Left cardiac atrium (tissue), 4 donors: ENCODE measurements around the gene HSPA12A. TPM values are rescaled to one million over a fixed set of nuclear protein-coding genes. Genes with fewer than 3 reads are reported as not detected.
A peak's percentile ranks its signal among the peaks of the same experiment; 100 is the strongest.

ENCODE experiments used
- ATAC-seq, 2 donors: fragments of 200-7000 bp; cut with Tn5 transposase; one replicate each; pipeline ENCODE4 v1.9.1; 2020; ENCODE audit warnings: mild to moderate bottlenecking in 2 of 2, moderate library complexity in 2 of 2
- DNase-seq: peaks from one replicate; pipeline ENCODE4 v3.0.0-alpha.2; 2020
- intact Hi-C, 2 donors: fragments of 100-400 bp; cut with DNase I; formaldehyde crosslinking; loops; one replicate each; pipeline versions ENCODE4 v1.14.1 to v1.15.1; 2022 to 2023
- total RNA-seq, 2 donors: library from RNA; stranded (reverse); fragmentation: NEBNext Ultra II Directional; extraction: Animal tissue kit (Norgen Biotek cat#: 25700); gene quantifications; one replicate each; pipeline ENCODE4 v1.2.1, GENCODE V29; 2021
- donor health status: DM: no; HTN: yes; CAD: no.
- donor health status: DM: no; HTN: yes; CAD: no; lungs with severe emphysema.
- donor health status: DM: yes; HTN: yes; CAD: no.
- donor health status: Dilated cardiomyopathy.

The HSPA12A gene
- total RNA-seq, 2 donors from 2014 or later, result 16.6 to 23.4 TPM

DNA sequence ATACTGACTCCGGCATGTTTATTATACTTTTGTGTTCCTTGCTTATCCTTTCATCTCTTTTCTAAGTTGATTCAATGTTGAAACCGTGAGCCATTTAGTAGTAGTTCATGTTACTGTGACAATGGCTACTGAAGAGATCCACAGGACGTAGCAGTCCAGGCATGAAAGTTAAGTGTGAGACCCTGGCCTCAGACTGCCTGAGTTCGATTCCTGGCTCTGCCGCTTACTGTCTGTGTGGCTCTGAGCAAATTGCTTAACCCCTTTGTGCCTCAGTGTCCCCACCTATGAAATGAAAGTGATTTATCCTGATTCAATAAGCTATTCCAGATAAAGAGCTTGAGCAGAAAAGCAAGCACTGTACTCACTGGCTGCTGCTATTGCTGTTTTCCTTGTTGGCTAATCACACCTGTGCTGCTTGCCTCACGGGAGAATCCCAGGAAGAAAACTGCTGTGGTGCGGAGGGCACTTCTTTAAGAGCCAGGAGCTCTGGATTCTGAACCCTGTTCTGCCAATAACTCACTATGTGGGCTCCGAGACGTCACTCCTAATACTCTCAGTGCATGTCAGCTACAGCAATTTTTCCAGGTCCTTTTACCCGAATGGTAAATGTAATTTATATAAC lies 83.2 kb downstream of the HSPA12A start:
- intact Hi-C loops, result no loop called here
- DNase-seq, result no peak
- no peak for ATAC-seq

- intact Hi-C loops, result no loop called here
- no peak for ATAC-seq
- no peak for DNase-seq
Observed at GRCh38 chr10:116657863-116658551, 84.4 kb downstream of the HSPA12A start.

- intact Hi-C loops, result no loop called here
- ATAC-seq (no peak), DNase-seq (no peak)
Observed at GRCh38 chr10:116656044-116656443, 86.3 kb downstream of the HSPA12A start.

DNA sequence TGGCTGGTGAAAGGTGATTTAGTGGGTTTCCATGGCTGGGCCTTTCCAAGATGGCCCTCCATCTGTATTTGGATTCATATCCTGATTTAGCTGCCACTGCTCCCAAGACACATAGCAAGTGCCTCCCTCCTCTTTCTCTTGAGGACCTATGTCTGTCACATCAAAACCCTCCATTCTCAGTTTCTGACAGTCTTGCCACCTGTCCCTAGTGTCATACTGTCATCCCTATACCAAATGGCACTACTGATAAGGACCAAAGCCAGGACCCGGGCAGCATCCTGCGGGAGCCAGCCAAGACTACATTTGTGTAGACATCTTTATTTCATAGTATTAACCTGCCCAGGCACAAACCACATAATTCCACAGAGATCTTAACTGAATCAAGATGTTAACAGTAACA lies 86.8 kb downstream of the HSPA12A start:
- intact Hi-C loops, result no loop called here
- ATAC-seq (no peak), DNase-seq (no peak)

- ATAC-seq (no peak), DNase-seq (no peak)
- intact Hi-C loops, result no loop called here
Observed at GRCh38 chr10:116654816-116655215, 87.5 kb downstream of the HSPA12A start.

DNA sequence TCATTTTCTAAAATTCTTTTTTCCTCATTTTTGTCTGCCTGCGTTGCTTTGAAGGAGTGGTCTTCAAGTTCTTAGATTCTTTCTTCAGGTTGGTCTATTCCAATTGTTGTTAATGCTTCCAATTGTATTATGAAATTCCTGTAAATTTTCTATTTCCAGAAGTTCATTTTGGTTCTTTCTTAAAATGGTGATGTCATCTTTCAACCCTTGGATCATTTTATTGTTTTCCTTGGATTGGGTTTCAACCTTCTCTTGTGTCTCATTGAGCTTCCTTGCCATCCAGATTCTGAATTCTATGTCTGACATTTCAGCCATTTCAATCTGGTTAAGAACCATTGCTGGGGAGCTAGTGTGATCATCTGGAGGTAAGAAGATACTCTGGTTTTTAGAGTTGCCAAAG lies 88.5 kb downstream of the HSPA12A start:
- no peak for DNase-seq
- ATAC-seq, result no peak

GRCh38 chr10:116648903-116649302 lies 93.5 kb downstream of the HSPA12A start:
- ATAC-seq (no peak), DNase-seq (no peak)
- intact Hi-C loops, result no loop called here

More for the DNA sequence above, 88.5 kb downstream of the HSPA12A start:
- intact Hi-C loops, result no loop called here

DNA sequence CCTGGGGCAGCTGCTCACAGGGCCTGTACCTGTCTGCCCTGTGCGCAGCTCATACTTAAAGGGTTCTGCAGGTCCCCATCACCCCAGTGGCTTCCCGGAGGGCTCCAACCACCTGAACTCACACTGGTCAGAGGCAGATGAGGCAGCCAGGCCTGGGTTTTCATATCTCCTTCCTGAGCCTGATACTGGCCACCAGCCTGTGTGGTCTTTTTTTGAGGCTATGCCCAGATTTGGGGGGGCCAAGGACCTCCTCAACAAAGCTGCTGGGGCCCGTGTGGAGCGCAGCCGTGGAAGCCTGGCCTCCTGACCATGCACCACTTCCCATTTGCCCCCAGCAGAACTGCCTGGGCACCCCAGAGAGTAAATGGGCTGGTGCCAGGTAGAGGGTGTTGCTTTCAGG lies 95.9 kb downstream of the HSPA12A start:
- no peak for ATAC-seq
- DNase-seq, result no peak
- intact Hi-C loops, result no loop called here

GRCh38 chr10:116637830-116638229 lies 104.5 kb downstream of the HSPA12A start:
- no peak for DNase-seq
- ATAC-seq, result no peak
- intact Hi-C loops, result no loop called here

GRCh38 chr10:116636976-116637375 lies 105.4 kb downstream of the HSPA12A start:
- ATAC-seq, result no peak
- intact Hi-C loops, result no loop called here
- no peak for DNase-seq

DNA sequence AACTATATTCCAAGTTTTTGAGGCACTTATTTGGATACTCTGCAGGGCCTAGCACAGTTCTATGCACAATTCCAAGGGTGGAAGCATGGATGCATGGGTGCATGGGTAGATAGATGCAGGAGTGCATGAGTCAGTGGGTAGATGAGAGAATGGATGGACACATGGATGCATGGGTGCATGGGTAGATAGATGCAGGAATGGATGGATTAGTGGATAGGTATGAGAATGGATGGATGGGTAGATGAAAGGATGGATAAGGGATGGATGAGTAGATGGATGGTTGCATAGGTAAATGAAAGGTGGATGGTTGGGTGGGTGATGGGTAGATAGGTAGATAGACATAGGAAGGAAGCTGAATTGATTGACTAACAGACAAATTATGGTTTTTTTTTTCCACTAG lies 106.0 kb downstream of the HSPA12A start:
- no peak for DNase-seq
- ATAC-seq, result no peak
- intact Hi-C loops, result no loop called here

DNA sequence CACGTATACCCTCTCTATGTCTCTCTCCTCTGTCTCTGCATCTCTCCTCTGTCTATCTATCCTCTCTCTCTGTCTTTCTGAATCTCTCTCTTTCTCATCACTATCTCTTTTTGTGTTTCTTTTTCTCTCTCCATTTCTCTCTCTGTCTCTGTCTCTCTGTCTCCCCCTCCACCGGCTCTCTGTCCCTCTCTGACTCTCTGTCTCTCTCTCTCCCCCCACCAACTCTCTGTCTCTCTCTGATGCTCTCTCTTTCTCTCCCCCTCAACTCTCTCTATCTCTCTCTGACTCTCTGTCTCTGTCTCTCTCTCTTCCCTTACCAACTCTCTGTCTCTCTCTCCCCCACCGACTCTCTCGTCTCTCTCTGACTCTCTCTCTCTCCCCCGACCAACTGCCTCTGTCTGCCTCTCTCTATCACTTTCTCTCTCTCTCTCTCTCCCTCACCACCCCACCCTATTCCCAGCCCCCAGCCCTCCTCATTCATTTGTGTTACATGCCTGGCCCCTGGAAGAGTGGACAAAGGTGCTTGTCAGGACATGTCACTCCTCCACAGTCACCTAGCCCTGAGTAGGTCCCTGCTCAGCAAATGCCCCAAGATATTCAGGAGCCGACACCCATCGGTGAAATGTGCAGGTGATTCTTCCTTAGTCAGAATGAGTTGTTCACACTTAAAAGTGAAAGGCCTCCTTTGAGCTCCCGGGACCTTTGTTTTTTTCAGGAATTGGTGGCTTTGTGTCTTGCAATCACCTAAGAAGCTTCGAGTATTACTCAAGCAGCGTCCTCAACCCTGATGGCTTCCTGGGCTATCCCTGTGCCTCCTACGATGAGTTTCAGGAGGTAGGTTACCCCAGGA lies 108.0 kb downstream of the HSPA12A start:
- intact Hi-C loops, result no loop called here
- ATAC-seq (no peak), DNase-seq (no peak)

GRCh38 chr10:116633216-116633600 lies 109.2 kb downstream of the HSPA12A start:
- ATAC-seq (no peak), DNase-seq (no peak)
- intact Hi-C loops, result no loop called here

- intact Hi-C loops, result no loop called here
- ATAC-seq (no peak), DNase-seq (no peak)
Observed at GRCh38 chr10:116632596-116633215, 109.7 kb downstream of the HSPA12A start.

GRCh38 chr10:116631871-116632295 lies 110.5 kb downstream of the HSPA12A start:
- DNase-seq (no peak), ATAC-seq (no peak)
- intact Hi-C loops, result no loop called here

DNA sequence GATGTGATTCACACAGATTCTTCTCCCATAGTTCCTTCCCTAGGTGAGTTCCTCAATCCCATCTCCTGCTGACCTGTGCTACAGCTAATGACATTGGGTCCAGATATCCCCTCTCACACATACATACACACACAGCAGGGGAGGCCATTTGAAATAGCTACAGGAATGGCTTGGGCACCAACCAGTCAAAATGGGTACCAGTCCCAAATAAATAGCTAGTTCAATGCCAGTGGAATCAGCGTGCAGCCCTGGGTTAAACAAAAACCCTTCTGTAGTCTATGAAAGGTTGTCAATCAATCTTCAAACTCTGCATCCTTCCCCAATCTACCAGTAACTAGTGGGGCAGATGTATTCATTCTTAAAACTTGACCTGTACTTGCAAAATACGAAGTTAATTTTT lies 112.3 kb downstream of the HSPA12A start:
- intact Hi-C loops, result no loop called here
- DNase-seq (no peak), ATAC-seq (no peak)

GRCh38 chr10:116629340-116629739 lies 113.0 kb downstream of the HSPA12A start:
- intact Hi-C loops, result loop anchor here in 1 of 2 donors (5.0 kb wide), 1 partner anchor 158 kb away; no protein-coding TSS in a partner anchor
- DNase-seq (no peak), ATAC-seq (no peak)

- intact Hi-C loops, result loop anchor here in 1 of 2 donors (5.0 kb wide), 1 partner anchor 160 kb away; no protein-coding TSS in a partner anchor
Observed at GRCh38 chr10:116627386-116627933, 114.9 kb downstream of the HSPA12A start.

GRCh38 chr10:116626815-116627214 lies 115.6 kb downstream of the HSPA12A start:
- intact Hi-C loops, result loop anchor here in 1 of 2 donors (5.0 kb wide), 1 partner anchor 160 kb away; no protein-coding TSS in a partner anchor
- no peak for DNase-seq

More at GRCh38 chr10:116627386-116627933, 114.9 kb downstream of the HSPA12A start:
- no peak for DNase-seq
- peak; percentile 55 to 75 for ATAC-seq

More at GRCh38 chr10:116626815-116627214, 115.6 kb downstream of the HSPA12A start:
- no peak for ATAC-seq
